Measurements from ENCODE around the gene NFE2.

DNA sequence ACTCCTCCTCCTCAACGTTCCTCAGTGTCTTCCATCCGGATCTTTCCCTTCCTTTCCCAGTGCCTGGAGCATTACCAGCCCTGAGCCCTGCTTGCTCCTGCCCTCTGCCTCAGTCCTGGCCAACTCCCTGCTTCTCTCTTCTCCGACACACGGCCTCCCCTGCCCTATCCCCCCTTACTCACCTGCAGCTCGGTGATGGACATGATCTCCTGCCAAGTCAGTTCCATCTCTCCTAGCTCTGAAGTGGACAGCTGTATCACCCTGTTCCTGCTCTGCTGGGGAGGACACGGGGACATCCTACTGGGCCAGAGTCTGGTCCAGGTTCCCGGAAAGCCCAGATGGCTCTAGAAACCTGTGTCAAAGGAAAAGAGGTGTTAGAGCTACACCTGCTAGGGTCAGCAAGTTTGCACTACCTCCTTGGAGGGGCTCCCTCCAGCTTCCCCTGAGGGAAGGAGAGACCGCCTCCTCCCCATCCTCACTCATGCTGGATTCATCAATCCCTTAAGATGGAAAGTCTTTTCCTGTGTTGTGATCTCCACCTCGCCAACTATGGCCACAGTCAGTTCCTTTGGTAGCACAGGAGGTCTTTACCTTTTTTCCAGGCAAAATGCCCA lies 5.8 kb downstream of the NFE2 start:
- TF ChIP-seq, protein P1, sequence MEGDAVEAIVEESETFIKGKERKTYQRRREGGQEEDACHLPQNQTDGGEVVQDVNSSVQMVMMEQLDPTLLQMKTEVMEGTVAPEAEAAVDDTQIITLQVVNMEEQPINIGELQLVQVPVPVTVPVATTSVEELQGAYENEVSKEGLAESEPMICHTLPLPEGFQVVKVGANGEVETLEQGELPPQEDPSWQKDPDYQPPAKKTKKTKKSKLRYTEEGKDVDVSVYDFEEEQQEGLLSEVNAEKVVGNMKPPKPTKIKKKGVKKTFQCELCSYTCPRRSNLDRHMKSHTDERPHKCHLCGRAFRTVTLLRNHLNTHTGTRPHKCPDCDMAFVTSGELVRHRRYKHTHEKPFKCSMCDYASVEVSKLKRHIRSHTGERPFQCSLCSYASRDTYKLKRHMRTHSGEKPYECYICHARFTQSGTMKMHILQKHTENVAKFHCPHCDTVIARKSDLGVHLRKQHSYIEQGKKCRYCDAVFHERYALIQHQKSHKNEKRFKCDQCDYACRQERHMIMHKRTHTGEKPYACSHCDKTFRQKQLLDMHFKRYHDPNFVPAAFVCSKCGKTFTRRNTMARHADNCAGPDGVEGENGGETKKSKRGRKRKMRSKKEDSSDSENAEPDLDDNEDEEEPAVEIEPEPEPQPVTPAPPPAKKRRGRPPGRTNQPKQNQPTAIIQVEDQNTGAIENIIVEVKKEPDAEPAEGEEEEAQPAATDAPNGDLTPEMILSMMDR (IDR thresholded peaks at IDR 0.05; ENCODE audit: low read depth, low read length, poor library complexity, severe bottlenecking) = no peak
- TF ChIP-seq EZH2phosphoT487 (IDR thresholded peaks at IDR 0.05; ENCODE audit: borderline replicate concordance, low read length) = no peak

All from DOHH2 (cell line).